K562 (cell line): ENCODE measurements around the gene PTPRC. TPM values are rescaled to one million over a fixed set of nuclear protein-coding genes. Genes with fewer than 3 reads are reported as not detected.

Experiments
- ATAC-seq: fragments of 200-7000 bp; cut with Tn5 transposase; 3 replicates; pipeline ENCODE4 v1.9.1; 2020; ENCODE audit warnings: moderate library complexity
- BruUV-seq: library from RNA; stranded (reverse); fragments of 400-500 nt; replicated peaks from 2 replicates; lab custom pipeline; 2021; lab: Mats Ljungman, UMichigan
- CTCF ChIA-PET: fragments of 300-600 bp; formaldehyde crosslinking; extraction: SDS; loops from one replicate; lab custom pipeline; 2021; ENCODE audit warnings: low intra/inter-chr PET ratio; lab: Yijun Ruan, JAX
- POLR2A ChIA-PET: fragments of 300-600, 350-650 bp; sonication (Branson Sonifier 250); formaldehyde crosslinking; extraction: SDS; loops from one replicate; lab custom pipeline; 2021; ENCODE audit warnings: antibody characterized with exemption, inconsistent platforms; lab: Yijun Ruan, JAX
- DNase-seq, 4 experiments: peaks; one replicate each; pipeline versions ENCODE4 v3.0.0 to v3.0.0-alpha.2; 2011 to 2018; ENCODE audit warnings: low spot score in 3 of 4, mixed read lengths in 3 of 4; ENCODE audit errors: extremely low read depth in 1 of 4
- FAIRE-seq: peaks from 2 replicates; lab custom pipeline; 2011; peaks lifted over from hg19 to GRCh38; lab: Jason Lieb, UNC
- H2AFZ ChIP-seq: 2 replicates; pipeline ENCODE4 v1.6.0; 2011; ENCODE audit warnings: low read depth, low read length, control low read depth, inconsistent platforms
- H3K27ac ChIP-seq: fragments of 200-600 bp; 3 replicates; pipeline ENCODE4 v1.8.0; 2011; ENCODE audit warnings: low read depth, mild to moderate bottlenecking, control low read depth, inconsistent platforms, low read length, moderate library complexity, mixed read lengths; ENCODE audit errors: extremely low read depth
- H3K27me3 ChIP-seq, 2 experiments: fragments of 300-600 bp in 1 of 2; 2 replicates in 1 of 2; 3 replicates in 1 of 2; pipeline versions ENCODE4 v1.6.0 to v1.8.0; 2011; ENCODE audit warnings: inconsistent platforms in 2 of 2, low read length in 2 of 2, mild to moderate bottlenecking in 1 of 2, mixed read lengths in 1 of 2, moderate library complexity in 1 of 2; ENCODE audit not compliant: control insufficient read depth in 2 of 2, insufficient read depth in 2 of 2
- H3K36me3 ChIP-seq: fragments of 300-600 bp; 3 replicates; pipeline ENCODE4 v1.8.0; 2011; ENCODE audit warnings: mild to moderate bottlenecking, low read length, inconsistent platforms; ENCODE audit not compliant: control insufficient read depth, insufficient read depth
- H3K4me1 ChIP-seq, 2 experiments: fragments of 200-600 bp in 1 of 2; replicated peaks in 1 of 2; 2 replicates in 1 of 2; 3 replicates in 1 of 2; pipeline versions ENCODE4 v1.5.1 to v1.8.0; 2011; ENCODE audit warnings: inconsistent platforms in 2 of 2, low read length in 2 of 2, mild to moderate bottlenecking in 1 of 2, mixed read lengths in 1 of 2, moderate library complexity in 1 of 2; ENCODE audit not compliant: control insufficient read depth in 2 of 2, insufficient read depth in 2 of 2
- H3K4me2 ChIP-seq: 2 replicates; pipeline ENCODE4 v1.6.1; 2011; ENCODE audit warnings: low read length, control low read depth, inconsistent platforms, mixed read lengths; ENCODE audit not compliant: insufficient read depth
- H3K4me3 ChIP-seq: fragments of 200-600 bp; sonication (generic), shearing (Covaris generic); 2 replicates; pipeline ENCODE4 v1.5.1; 2016; ENCODE audit warnings: control low read depth, inconsistent platforms
- H3K79me2 ChIP-seq: fragments of 200-600 bp; 3 replicates; pipeline ENCODE4 v1.8.0; 2011; ENCODE audit warnings: low read length, inconsistent platforms; ENCODE audit not compliant: control insufficient read depth, insufficient read depth
- H3K9ac ChIP-seq, 2 experiments: 2 replicates each; pipeline versions ENCODE4 v1.6.0 to v1.6.1; 2011; ENCODE audit warnings: low read depth in 2 of 2, low read length in 2 of 2, control low read depth in 1 of 2, inconsistent platforms in 1 of 2, mild to moderate bottlenecking in 1 of 2, mixed read lengths in 1 of 2; ENCODE audit not compliant: insufficient read depth in 1 of 2
- H3K9me1 ChIP-seq: one replicate; pipeline ENCODE4 v1.6.0; 2011; ENCODE audit warnings: inconsistent platforms, mild to moderate bottlenecking, low read length, moderate library complexity; ENCODE audit not compliant: control insufficient read depth, insufficient read depth
- H3K9me3 ChIP-seq: replicated peaks from 2 replicates; pipeline ENCODE4 v1.5.1; 2011; ENCODE audit warnings: low read depth, low read length, inconsistent platforms; ENCODE audit not compliant: control insufficient read depth, insufficient read depth
- H4K20me1 ChIP-seq: replicated peaks from 2 replicates; pipeline ENCODE4 v1.6.1; 2011; ENCODE audit warnings: low read length, inconsistent platforms, mixed read lengths; ENCODE audit not compliant: control insufficient read depth, insufficient read depth
- BMI1 ChIP-seq: fragments of 150-350 bp; IDR thresholded peaks from 2 replicates; pipeline ENCODE4 v1.6.1; 2014; ENCODE audit warnings: low read length
- CREBBP ChIP-seq: IDR thresholded peaks from one replicate; pipeline ENCODE4 v1.6.1; 2012; ENCODE audit warnings: low read depth, mild to moderate bottlenecking, control low read depth, inconsistent platforms, low read length
- SPI1 ChIP-seq: IDR thresholded peaks from 2 replicates; pipeline ENCODE4 v1.6.1; 2011; ENCODE audit warnings: low read depth, low read length, control low read depth, borderline replicate concordance
- WGBS: fragments of 100-300 bp; shearing (Covaris generic); methylation state at CpG from one replicate; pipeline ENCODE4 v1.1.6; 2016; ENCODE audit warnings: low coverage, mixed read lengths; ENCODE audit not compliant: insufficient coverage; ENCODE audit errors: missing lambda C conversion rate; 5-methylcytosine and 5-hydroxymethylcytosine counted together
- in situ Hi-C: fragments of 300-500 bp; cut with MboI; formaldehyde crosslinking; loops from 4 replicates; pipeline ENCODE4 v1.15.0; 2018; ENCODE audit warnings: inconsistent platforms, mixed read lengths
- intact Hi-C: fragments of 100-400 bp; cut with micrococcal nuclease; formaldehyde crosslinking; loops from 2 replicates; pipeline ENCODE4 v1.14.2; 2022
- polyA plus RNA-seq, 8 experiments: library from polyadenylated mRNA; depleted of rRNA in 4 of 8; stranded (reverse) in 5 of 8; unstranded in 3 of 8; fragments of >200 nt; fragmentation: Nextera tagmentation in 2 of 8; fragmentation: Illumina TruSeq in 1 of 8; extraction: Ambion mirVana in 2 of 8; extraction: Trizol in 1 of 8; gene quantifications; 2 replicates each; pipeline versions ENCODE4 v1.2.1 to v1.2.3, GENCODE V29; 2011 to 2014; ENCODE audit warnings: inconsistent platforms in 1 of 8, missing spikeins in 1 of 8
- total RNA-seq, 7 experiments: library from RNA; depleted of rRNA in 6 of 7; stranded (reverse); fragments of >200 nt in 6 of 7; fragmentation: Illumina TruSeq in 2 of 7; extraction: Trizol in 2 of 7; gene quantifications; 2 replicates each; pipeline versions ENCODE4 v1.2.1 to v1.2.3, GENCODE V29; 2011 to 2021; ENCODE audit warnings: low replicate concordance in 1 of 7
- TF ChIP-seq, protein P1 (sequence below): fragments of 250-450 bp; sonication (Bioruptor Pico); IDR thresholded peaks from 2 replicates; pipeline ENCODE4 v1.9.0; 2021; ENCODE audit warnings: mild to moderate bottlenecking, inconsistent platforms

The PTPRC gene
- total and polyA plus RNA-seq, 9 of the 15 experiments (the other 6 are each of a cell fraction or from before 2014, with no cell fraction given): 7.1 to 107 (median 62.9) TPM

DNA sequence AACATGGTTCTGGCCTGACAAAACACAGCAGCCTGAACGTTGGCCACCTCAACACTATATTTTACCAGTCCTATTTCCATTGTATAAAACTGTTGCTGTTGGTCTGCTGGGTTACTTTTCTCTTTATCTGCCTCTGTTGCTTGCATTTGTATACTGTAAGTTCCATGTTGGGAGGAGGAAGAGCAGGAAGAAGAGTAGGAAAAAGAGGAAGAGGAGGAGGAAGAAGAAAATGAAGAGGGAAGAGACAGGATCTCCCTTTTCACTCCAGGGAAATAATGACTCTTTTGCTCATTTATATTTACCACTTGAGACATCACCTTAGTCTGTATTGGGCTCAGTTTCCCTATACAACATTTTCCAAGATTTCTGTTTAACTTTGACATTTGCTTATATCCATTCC lies 134.2 kb downstream of the PTPRC start:
- ATAC-seq (no peak), DNase-seq (no peak), FAIRE-seq (no peak)
- H3K9me1 ChIP-seq: no peaks in the 10 kb centered on the region
- no peaks in the 10 kb centered on the region for H3K36me3 ChIP-seq
- H3K4me3 ChIP-seq: no peak overlapping the region
- BruUV-seq: no TSS peak
- H3K9ac ChIP-seq: no peak overlapping the region
- 0 out of 2 replicates have a peak overlapping the region, but pooled peaks have one; percentile 17 for H2AFZ ChIP-seq
- ChIA-PET POLR2A (interaction anchor here (0.6 kb wide), 1 partner anchor 13 kb away, joined by 4 read pairs; no protein-coding TSS in a partner anchor), CTCF (no interaction called here)
- no peak overlapping the region for H3K4me2 ChIP-seq
- no peak overlapping the region for H3K27ac ChIP-seq
- H3K79me2 ChIP-seq: no peaks in the 10 kb centered on the region
- intact Hi-C loops (loop anchor here (10.0 kb wide), 1 partner anchor 772 kb away; no protein-coding TSS in a partner anchor), in situ Hi-C loops (loop anchor here (25.0 kb wide), 1 partner anchor 1739 kb away; no protein-coding TSS in a partner anchor)
- H3K4me1 ChIP-seq: no peaks in the 10 kb centered on the region
- no peaks in the 10 kb centered on the region for H3K9me3 ChIP-seq
- WGBS: 0% methylated on average over 1 of the region's 1 CpG
- H4K20me1 ChIP-seq: no peaks in the 10 kb centered on the region
- no peaks in the 10 kb centered on the region for H3K27me3 ChIP-seq
- no peak for TF ChIP-seq BMI1
- TF ChIP-seq, protein P1, sequence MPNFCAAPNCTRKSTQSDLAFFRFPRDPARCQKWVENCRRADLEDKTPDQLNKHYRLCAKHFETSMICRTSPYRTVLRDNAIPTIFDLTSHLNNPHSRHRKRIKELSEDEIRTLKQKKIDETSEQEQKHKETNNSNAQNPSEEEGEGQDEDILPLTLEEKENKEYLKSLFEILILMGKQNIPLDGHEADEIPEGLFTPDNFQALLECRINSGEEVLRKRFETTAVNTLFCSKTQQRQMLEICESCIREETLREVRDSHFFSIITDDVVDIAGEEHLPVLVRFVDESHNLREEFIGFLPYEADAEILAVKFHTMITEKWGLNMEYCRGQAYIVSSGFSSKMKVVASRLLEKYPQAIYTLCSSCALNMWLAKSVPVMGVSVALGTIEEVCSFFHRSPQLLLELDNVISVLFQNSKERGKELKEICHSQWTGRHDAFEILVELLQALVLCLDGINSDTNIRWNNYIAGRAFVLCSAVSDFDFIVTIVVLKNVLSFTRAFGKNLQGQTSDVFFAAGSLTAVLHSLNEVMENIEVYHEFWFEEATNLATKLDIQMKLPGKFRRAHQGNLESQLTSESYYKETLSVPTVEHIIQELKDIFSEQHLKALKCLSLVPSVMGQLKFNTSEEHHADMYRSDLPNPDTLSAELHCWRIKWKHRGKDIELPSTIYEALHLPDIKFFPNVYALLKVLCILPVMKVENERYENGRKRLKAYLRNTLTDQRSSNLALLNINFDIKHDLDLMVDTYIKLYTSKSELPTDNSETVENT (CRISPR knock-in tag): no peak
- TF ChIP-seq SPI1: 0 out of 2 replicates have a peak, but pooled peaks have one; percentile 5
- no peak for TF ChIP-seq CREBBP
